ENCODE measurements around the gene RALBP1.
A peak's percentile ranks its signal among the peaks of the same experiment; 100 is the strongest.

The RALBP1 gene

GRCh38 chr18:9535430-9535991, 60.2 kb downstream of the RALBP1 start:
- TF ChIP-seq USF1 (IDR thresholded peaks at IDR 0.05) (peak; percentile 49), TCF12 (IDR thresholded peaks at IDR 0.05; ENCODE audit: low read depth) (no peak)

DNA sequence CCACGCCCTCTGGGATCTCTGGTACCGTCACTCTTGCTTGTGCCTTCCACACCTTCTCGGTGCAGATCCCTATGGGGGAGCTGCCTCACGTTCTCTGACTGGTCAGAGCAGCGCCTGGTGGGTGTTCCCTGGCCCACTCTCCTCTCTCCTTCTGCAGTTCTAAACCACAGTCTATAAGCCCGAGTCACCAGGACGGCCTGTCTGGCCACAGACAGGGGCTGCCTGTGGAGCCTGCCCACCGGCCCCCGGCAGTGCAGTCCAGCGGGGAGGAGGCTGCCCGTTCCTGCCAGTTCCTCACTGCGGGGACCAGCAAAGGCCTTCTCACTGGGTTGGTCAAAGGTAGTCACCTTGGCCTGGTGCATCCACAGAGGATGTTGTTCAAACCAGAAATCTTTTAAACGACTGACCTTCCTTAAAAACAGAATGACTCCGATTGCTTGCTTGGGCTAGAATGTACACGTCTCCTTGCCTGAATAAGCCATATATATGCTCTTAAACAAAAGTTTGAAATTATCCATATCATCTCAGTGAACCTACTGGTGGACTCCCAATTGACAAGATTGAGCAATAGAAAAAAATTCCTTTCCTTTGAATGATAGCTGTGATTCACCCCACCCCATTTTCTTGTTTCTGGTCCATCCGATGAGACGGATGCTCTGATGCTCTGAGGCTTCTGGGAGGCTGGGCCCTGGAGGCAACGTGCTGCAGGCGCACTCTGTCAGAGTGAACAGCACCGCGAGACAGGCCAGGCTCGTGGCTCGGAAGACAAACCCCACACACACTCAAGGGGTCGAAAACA, 61.2 kb downstream of the RALBP1 start:
- no peak for TF ChIP-seq EP300 (IDR thresholded peaks at IDR 0.05; ENCODE audit: borderline replicate concordance)
- TF ChIP-seq, protein P1, sequence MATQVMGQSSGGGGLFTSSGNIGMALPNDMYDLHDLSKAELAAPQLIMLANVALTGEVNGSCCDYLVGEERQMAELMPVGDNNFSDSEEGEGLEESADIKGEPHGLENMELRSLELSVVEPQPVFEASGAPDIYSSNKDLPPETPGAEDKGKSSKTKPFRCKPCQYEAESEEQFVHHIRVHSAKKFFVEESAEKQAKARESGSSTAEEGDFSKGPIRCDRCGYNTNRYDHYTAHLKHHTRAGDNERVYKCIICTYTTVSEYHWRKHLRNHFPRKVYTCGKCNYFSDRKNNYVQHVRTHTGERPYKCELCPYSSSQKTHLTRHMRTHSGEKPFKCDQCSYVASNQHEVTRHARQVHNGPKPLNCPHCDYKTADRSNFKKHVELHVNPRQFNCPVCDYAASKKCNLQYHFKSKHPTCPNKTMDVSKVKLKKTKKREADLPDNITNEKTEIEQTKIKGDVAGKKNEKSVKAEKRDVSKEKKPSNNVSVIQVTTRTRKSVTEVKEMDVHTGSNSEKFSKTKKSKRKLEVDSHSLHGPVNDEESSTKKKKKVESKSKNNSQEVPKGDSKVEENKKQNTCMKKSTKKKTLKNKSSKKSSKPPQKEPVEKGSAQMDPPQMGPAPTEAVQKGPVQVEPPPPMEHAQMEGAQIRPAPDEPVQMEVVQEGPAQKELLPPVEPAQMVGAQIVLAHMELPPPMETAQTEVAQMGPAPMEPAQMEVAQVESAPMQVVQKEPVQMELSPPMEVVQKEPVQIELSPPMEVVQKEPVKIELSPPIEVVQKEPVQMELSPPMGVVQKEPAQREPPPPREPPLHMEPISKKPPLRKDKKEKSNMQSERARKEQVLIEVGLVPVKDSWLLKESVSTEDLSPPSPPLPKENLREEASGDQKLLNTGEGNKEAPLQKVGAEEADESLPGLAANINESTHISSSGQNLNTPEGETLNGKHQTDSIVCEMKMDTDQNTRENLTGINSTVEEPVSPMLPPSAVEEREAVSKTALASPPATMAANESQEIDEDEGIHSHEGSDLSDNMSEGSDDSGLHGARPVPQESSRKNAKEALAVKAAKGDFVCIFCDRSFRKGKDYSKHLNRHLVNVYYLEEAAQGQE (IDR thresholded peaks at IDR 0.05; ENCODE audit: low read depth), result no peak
- TF ChIP-seq NFIC (IDR thresholded peaks at IDR 0.05), result no peak
- no peak for TF ChIP-seq CREB1 (IDR thresholded peaks at IDR 0.05; ENCODE audit: low read depth)
- no peak for TF ChIP-seq FOXM1 (IDR thresholded peaks at IDR 0.05; ENCODE audit: borderline replicate concordance, low read depth)
- no peak for TF ChIP-seq ZBTB7A (IDR thresholded peaks at IDR 0.05; ENCODE audit: low read depth)
- no peak for TF ChIP-seq TCF12 (IDR thresholded peaks at IDR 0.05; ENCODE audit: low read depth)
- TF ChIP-seq TEAD4 (IDR thresholded peaks at IDR 0.05), result no peak
- TF ChIP-seq USF1 (IDR thresholded peaks at IDR 0.05), result no peak
- no peak for TF ChIP-seq RAD21 (IDR thresholded peaks at IDR 0.05; ENCODE audit: low read depth)
- TF ChIP-seq EGR1 (IDR thresholded peaks at IDR 0.05), result no peak
- TF ChIP-seq TAF1 (IDR thresholded peaks at IDR 0.05; ENCODE audit: low read depth), result no peak
- no peak for TF ChIP-seq CEBPB (IDR thresholded peaks at IDR 0.05)
- TF ChIP-seq, protein P2, sequence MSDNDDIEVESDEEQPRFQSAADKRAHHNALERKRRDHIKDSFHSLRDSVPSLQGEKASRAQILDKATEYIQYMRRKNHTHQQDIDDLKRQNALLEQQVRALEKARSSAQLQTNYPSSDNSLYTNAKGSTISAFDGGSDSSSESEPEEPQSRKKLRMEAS (IDR thresholded peaks at IDR 0.05), result no peak
- TF ChIP-seq YY1 (IDR thresholded peaks at IDR 0.05; ENCODE audit: low read depth), result no peak

DNA sequence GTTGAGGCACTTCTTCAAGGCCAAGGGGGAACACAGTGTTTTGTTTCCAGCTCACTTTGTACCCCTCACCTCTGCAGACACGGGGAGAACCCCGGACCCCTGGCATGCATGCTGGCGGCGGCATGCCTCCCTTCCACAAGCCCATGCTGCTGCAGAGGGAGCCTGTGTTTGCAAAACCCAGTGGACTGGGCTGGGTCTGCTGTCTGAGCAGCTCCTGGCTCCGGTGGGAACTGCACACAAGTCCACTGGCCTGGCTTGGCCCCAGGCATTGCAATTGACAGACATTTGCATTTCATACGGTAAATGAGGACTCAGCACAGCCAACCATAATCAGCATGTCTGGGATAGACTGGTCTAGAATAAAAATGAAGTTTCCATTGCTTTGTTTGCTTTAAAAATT, 62.4 kb downstream of the RALBP1 start:
- TF ChIP-seq ZBTB7A (IDR thresholded peaks at IDR 0.05; ENCODE audit: low read depth) (no peak), TCF12 (IDR thresholded peaks at IDR 0.05; ENCODE audit: low read depth) (no peak), TAF1 (IDR thresholded peaks at IDR 0.05; ENCODE audit: low read depth) (no peak), TEAD4 (IDR thresholded peaks at IDR 0.05) (no peak), YY1 (IDR thresholded peaks at IDR 0.05; ENCODE audit: low read depth) (no peak), NFIC (IDR thresholded peaks at IDR 0.05) (no peak), RAD21 (IDR thresholded peaks at IDR 0.05; ENCODE audit: low read depth) (no peak), USF1 (IDR thresholded peaks at IDR 0.05) (no peak), EP300 (IDR thresholded peaks at IDR 0.05; ENCODE audit: borderline replicate concordance) (no peak), CEBPB (IDR thresholded peaks at IDR 0.05) (no peak), CREB1 (IDR thresholded peaks at IDR 0.05; ENCODE audit: low read depth) (no peak), EGR1 (IDR thresholded peaks at IDR 0.05) (no peak), FOXM1 (IDR thresholded peaks at IDR 0.05; ENCODE audit: borderline replicate concordance, low read depth) (no peak)
- TF ChIP-seq, protein P1 (IDR thresholded peaks at IDR 0.05; ENCODE audit: low read depth), result no peak
- TF ChIP-seq, protein P2 (IDR thresholded peaks at IDR 0.05), result no peak

- TF ChIP-seq ZBTB7A (IDR thresholded peaks at IDR 0.05; ENCODE audit: low read depth) (no peak), USF1 (IDR thresholded peaks at IDR 0.05) (no peak), NFIC (IDR thresholded peaks at IDR 0.05) (no peak), YY1 (IDR thresholded peaks at IDR 0.05; ENCODE audit: low read depth) (no peak), CREB1 (IDR thresholded peaks at IDR 0.05; ENCODE audit: low read depth) (no peak), CEBPB (IDR thresholded peaks at IDR 0.05) (no peak), EP300 (IDR thresholded peaks at IDR 0.05; ENCODE audit: borderline replicate concordance) (no peak), TAF1 (IDR thresholded peaks at IDR 0.05; ENCODE audit: low read depth) (no peak), FOXM1 (IDR thresholded peaks at IDR 0.05; ENCODE audit: borderline replicate concordance, low read depth) (no peak), TCF12 (IDR thresholded peaks at IDR 0.05; ENCODE audit: low read depth) (no peak), RAD21 (IDR thresholded peaks at IDR 0.05; ENCODE audit: low read depth) (no peak), EGR1 (IDR thresholded peaks at IDR 0.05) (no peak), TEAD4 (IDR thresholded peaks at IDR 0.05) (no peak)
- TF ChIP-seq, protein P2 (IDR thresholded peaks at IDR 0.05), result no peak
- TF ChIP-seq, protein P1 (IDR thresholded peaks at IDR 0.05; ENCODE audit: low read depth), result no peak
Measured at GRCh38 chr18:9539283-9539682, 64.0 kb downstream of the RALBP1 start.
